Measurements from ENCODE around the gene SLC6A9. TPM values are rescaled to one million over a fixed set of nuclear protein-coding genes. Genes with fewer than 3 reads are reported as not detected.

Gene SLC6A9
- total and polyA plus RNA-seq, 8 donors, result 1.9 to 23.4 (median 4.4) TPM

DNA sequence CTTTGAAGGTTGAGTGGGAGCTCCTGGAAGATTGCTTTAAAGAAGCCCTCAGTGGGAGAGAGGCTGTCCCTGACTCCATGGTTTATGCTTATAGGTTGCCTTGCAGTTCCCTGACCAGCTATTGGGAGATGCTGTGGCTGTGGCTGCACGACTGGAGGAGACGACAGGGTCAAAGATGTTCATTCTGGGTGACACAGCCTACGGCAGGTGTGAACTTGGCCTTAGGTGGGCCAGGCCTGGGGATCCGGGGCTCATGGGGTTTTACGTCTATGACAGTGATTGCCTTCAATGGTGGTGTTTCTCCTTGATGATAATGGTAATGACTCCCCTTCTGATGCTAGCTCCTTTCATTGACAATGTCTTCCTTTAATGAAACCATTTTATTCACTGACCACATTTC is 60.8 kb downstream of the SLC6A9 start:
- no peaks in the 10 kb centered on the region for H3K27me3 ChIP-seq
- H3K27ac ChIP-seq, result no peak overlapping the region
- H3K4me3 ChIP-seq, result peak overlapping the region; percentile 65 to 90 (median 77)
- H3K4me1 ChIP-seq, result peaks cover 0 to 9% (median 6%) of the 10 kb centered on the region in 3 donors
- ATAC-seq (no peak), DNase-seq (no peak), FAIRE-seq (no peak)
- H3K9me3 ChIP-seq, result no peaks in the 10 kb centered on the region
- H3K36me3 ChIP-seq, result no peaks in the 10 kb centered on the region
- intact Hi-C loops (cut with DNase I), result no loop called here
- no peak for TF ChIP-seq CTCF (IDR thresholded peaks at IDR 0.05)
- 28 to 38% methylated on average over 5 of the region's 5 CpGs for WGBS, 2 donors

- Histone ChIP-seq H3K27me3 (no peaks in the 10 kb centered on the region), H3K4me1 (peaks cover 0 to 9% (median 6%) of the 10 kb centered on the region in 3 donors), H3K36me3 (no peaks in the 10 kb centered on the region), H3K4me3 (peak within 1 kb of the TSS; percentile 65 to 90 (median 77)), H3K9me3 (no peaks in the 10 kb centered on the region), H3K27ac (no peak within 1 kb of the TSS)
- WGBS, 2 donors, result 1% methylated on average over 47 of the region's 47 CpGs
- no peak for TF ChIP-seq CTCF (IDR thresholded peaks at IDR 0.05)
- DNase-seq (peak; percentile 93 to 98 (median 97)), ATAC-seq (peak; percentile 83 to 93 (median 90)), FAIRE-seq (peak; percentile 79)
- intact Hi-C loops (cut with DNase I), result no loop called here
These were observed 61.4 kb downstream of the SLC6A9 start, which contains the start of gene DPH2 for GRCh38 chr1:43969746-43970466. Gene DPH2, plus strand, starts transcription at chr1:43970010. Its CDS starts 166 bp downstream, at chr1:43970176.

- WGBS, 2 donors, result 50 to 51% methylated on average over 7 of the region's 7 CpGs
- FAIRE-seq, result no peak
- H3K27me3 ChIP-seq, result no peaks in the 10 kb centered on the region
- ATAC-seq, result no peak
- intact Hi-C loops (cut with DNase I), result no loop called here
- TF ChIP-seq CTCF (IDR thresholded peaks at IDR 0.05), result no peak
- no peaks in the 10 kb centered on the region for H3K36me3 ChIP-seq
- H3K4me1 ChIP-seq, result peaks cover 0 to 9% (median 6%) of the 10 kb centered on the region in 3 donors
- H3K27ac ChIP-seq, result no peak overlapping the region
- peak overlapping the region in 2 of 4 donors; percentile 65 to 86 for H3K4me3 ChIP-seq
- DNase-seq, result peak in 1 of 6 donors; percentile 14
- no peaks in the 10 kb centered on the region for H3K9me3 ChIP-seq
These were observed 61.9 kb downstream of the SLC6A9 start for GRCh38 chr1:43969416-43969745.

- FAIRE-seq, result no peak
- H3K36me3 ChIP-seq, result no peaks in the 10 kb centered on the region
- intact Hi-C loops (cut with DNase I), result no loop called here
These were observed 62.8 kb downstream of the SLC6A9 start for GRCh38 chr1:43968348-43968948.

More at GRCh38 chr1:43968348-43968948, 62.8 kb downstream of the SLC6A9 start:
- DNase-seq (peak in 2 of 6 donors; percentile 9 to 24), ATAC-seq (peak in 2 of 4 donors; percentile 21 to 38)
- no peak for TF ChIP-seq CTCF (IDR thresholded peaks at IDR 0.05)
- Histone ChIP-seq H3K4me1 (peaks cover 0 to 6% (median 5%) of the 10 kb centered on the region in 3 donors), H3K27me3 (no peaks in the 10 kb centered on the region), H3K4me3 (no peak overlapping the region), H3K27ac (no peak overlapping the region), H3K9me3 (no peaks in the 10 kb centered on the region)
- 83 to 88% methylated on average over 6 of the region's 6 CpGs for WGBS, 2 donors
